ENCODE measurements around the gene HELZ. TPM values are rescaled to one million over a fixed set of nuclear protein-coding genes. Genes with fewer than 3 reads are reported as not detected.
A peak's percentile ranks its signal among the peaks of the same experiment; 100 is the strongest.

Gene HELZ
- total and polyA plus RNA-seq, 2 donors from 2014 or later = 2.8 to 58.8 TPM

DNA sequence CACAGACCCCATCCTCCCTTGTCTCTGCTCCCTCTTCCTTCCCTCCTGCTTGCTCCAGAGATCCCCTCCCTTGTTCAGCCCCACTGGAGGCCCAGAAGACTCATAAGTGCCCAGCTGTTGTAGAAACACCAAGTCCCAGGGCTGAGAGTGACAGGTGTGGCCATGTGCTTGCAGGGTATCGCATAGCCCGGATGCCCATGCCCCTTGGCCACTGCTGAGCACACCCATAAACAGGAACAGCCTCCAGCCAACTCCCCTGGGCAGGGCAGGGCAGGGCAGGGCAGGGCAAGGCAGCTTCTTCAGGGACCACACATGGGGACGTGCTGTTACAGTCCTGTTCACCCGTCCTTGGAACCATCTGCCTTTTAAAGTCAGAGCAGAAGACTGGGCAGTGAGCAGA is 198.6 kb downstream of the HELZ start:
- DNase-seq (peak in 1 of 5 donors; percentile 33), FAIRE-seq (no peak)
- Histone ChIP-seq H3K36me3 (ENCODE audit: control insufficient read depth in 2 of 3, insufficient read depth in 3 of 3, low read length in 3 of 3) (no peaks in the 10 kb centered on the region), H3K27me3 (ENCODE audit: control insufficient read depth, insufficient read depth, low read length) (no peaks in the 10 kb centered on the region), H3K4me3 (ENCODE audit: low read length in 3 of 3) (no peak overlapping the region), H3K27ac (ENCODE audit: low read depth in 2 of 2, low read length in 2 of 2) (no peak overlapping the region), H3K9ac (ENCODE audit: low read length in 3 of 3) (no peak overlapping the region), H3K4me1 (ENCODE audit: control insufficient read depth in 2 of 3, insufficient read depth in 2 of 3, low read depth in 1 of 3, low read length in 3 of 3) (no peaks in the 10 kb centered on the region), H3K9me3 (ENCODE audit: control insufficient read depth in 2 of 3, insufficient read depth in 1 of 3, low read length in 3 of 3) (peaks cover 0 to 17% (median 0%) of the 10 kb centered on the region in 3 donors)
- TF ChIP-seq, protein P1, sequence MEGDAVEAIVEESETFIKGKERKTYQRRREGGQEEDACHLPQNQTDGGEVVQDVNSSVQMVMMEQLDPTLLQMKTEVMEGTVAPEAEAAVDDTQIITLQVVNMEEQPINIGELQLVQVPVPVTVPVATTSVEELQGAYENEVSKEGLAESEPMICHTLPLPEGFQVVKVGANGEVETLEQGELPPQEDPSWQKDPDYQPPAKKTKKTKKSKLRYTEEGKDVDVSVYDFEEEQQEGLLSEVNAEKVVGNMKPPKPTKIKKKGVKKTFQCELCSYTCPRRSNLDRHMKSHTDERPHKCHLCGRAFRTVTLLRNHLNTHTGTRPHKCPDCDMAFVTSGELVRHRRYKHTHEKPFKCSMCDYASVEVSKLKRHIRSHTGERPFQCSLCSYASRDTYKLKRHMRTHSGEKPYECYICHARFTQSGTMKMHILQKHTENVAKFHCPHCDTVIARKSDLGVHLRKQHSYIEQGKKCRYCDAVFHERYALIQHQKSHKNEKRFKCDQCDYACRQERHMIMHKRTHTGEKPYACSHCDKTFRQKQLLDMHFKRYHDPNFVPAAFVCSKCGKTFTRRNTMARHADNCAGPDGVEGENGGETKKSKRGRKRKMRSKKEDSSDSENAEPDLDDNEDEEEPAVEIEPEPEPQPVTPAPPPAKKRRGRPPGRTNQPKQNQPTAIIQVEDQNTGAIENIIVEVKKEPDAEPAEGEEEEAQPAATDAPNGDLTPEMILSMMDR (IDR thresholded peaks at IDR 0.05; ENCODE audit: borderline replicate concordance, extremely low read depth, insufficient read depth) = no peak
- intact Hi-C loops (cut with DNase I) = no loop called here

- no peak for DNase-seq
- Histone ChIP-seq H3K27me3 (ENCODE audit: control insufficient read depth, insufficient read depth, low read length) (no peaks in the 10 kb centered on the region), H3K36me3 (ENCODE audit: control insufficient read depth in 2 of 3, insufficient read depth in 3 of 3, low read length in 3 of 3) (no peaks in the 10 kb centered on the region), H3K27ac (ENCODE audit: low read depth in 2 of 2, low read length in 2 of 2) (no peak overlapping the region), H3K9me3 (ENCODE audit: control insufficient read depth in 2 of 3, insufficient read depth in 1 of 3, low read length in 3 of 3) (peaks cover 0 to 17% (median 0%) of the 10 kb centered on the region in 3 donors), H3K9ac (ENCODE audit: low read length in 3 of 3) (no peak overlapping the region), H3K4me3 (ENCODE audit: low read length in 3 of 3) (no peak overlapping the region), H3K4me1 (ENCODE audit: control insufficient read depth in 2 of 3, insufficient read depth in 2 of 3, low read depth in 1 of 3, low read length in 3 of 3) (no peaks in the 10 kb centered on the region)
- FAIRE-seq = no peak
- intact Hi-C loops (cut with DNase I) = no loop called here
- TF ChIP-seq, protein P1 (IDR thresholded peaks at IDR 0.05; ENCODE audit: borderline replicate concordance, extremely low read depth, insufficient read depth) = no peak
Observed at GRCh38 chr17:67044940-67045339, 200.1 kb downstream of the HELZ start.

GRCh38 chr17:67044016-67044772 is 200.8 kb downstream of the HELZ start, which contains the start of gene CACNG1:
CACNG1 (plus strand) TSS chr17:67044554; CDS start chr17:67044661, 107 bp downstream.
- Histone ChIP-seq H3K9ac (ENCODE audit: low read length in 3 of 3) (no peak within 1 kb of the TSS), H3K4me1 (ENCODE audit: control insufficient read depth in 2 of 3, insufficient read depth in 2 of 3, low read depth in 1 of 3, low read length in 3 of 3) (no peaks in the 10 kb centered on the region), H3K36me3 (ENCODE audit: control insufficient read depth in 2 of 3, insufficient read depth in 3 of 3, low read length in 3 of 3) (no peaks in the 10 kb centered on the region), H3K27me3 (ENCODE audit: control insufficient read depth, insufficient read depth, low read length) (no peaks in the 10 kb centered on the region), H3K27ac (ENCODE audit: low read depth in 2 of 2, low read length in 2 of 2) (no peak within 1 kb of the TSS), H3K9me3 (ENCODE audit: control insufficient read depth in 2 of 3, insufficient read depth in 1 of 3, low read length in 3 of 3) (peaks cover 0 to 15% (median 0%) of the 10 kb centered on the region in 3 donors), H3K4me3 (ENCODE audit: low read length in 3 of 3) (no peak within 1 kb of the TSS)
- TF ChIP-seq, protein P1 (IDR thresholded peaks at IDR 0.05; ENCODE audit: borderline replicate concordance, extremely low read depth, insufficient read depth) = no peak
- DNase-seq (peak in 1 of 5 donors; percentile 73), FAIRE-seq (no peak)
- intact Hi-C loops (cut with DNase I) = no loop called here

Data from kidney (tissue), 14 donors.